Tibial artery (tissue), 4 donors: Measurements from ENCODE around the gene PHOSPHO2.

Experiments used
- DNase-seq, 2 donors: peaks; one replicate each; pipeline ENCODE4 v3.0.0-alpha.2; 2019
- H3K27ac ChIP-seq, 2 donors: fragments of 200-600 bp; sonication (generic) in 1 of 2; 1 replicate in 1 of 2; 2 replicates in 1 of 2; pipeline ENCODE4 v1.5.1; 2018 to 2019; ENCODE audit warnings: mild to moderate bottlenecking in 1 of 2
- H3K27me3 ChIP-seq, 2 donors: fragments of 200-600 bp; sonication (generic) in 1 of 2; one replicate each; pipeline versions ENCODE4 v1.5.1 to v1.6.0; 2016 to 2019
- H3K36me3 ChIP-seq, 3 donors: fragments of 200-600 bp; sonication (generic) in 2 of 3; one replicate each; pipeline ENCODE4 v1.5.1; 2016 to 2019; ENCODE audit warnings: mild to moderate bottlenecking in 2 of 3
- H3K4me1 ChIP-seq, 4 donors: fragments of 200-600 bp; sonication (generic) in 2 of 4; 1 replicate in 3 of 4; 2 replicates in 1 of 4; pipeline ENCODE4 v1.5.1; 2016 to 2019
- H3K4me3 ChIP-seq, 2 donors: fragments of 200-600 bp; sonication (generic) in 1 of 2; 1 replicate in 1 of 2; 2 replicates in 1 of 2; pipeline ENCODE4 v1.5.1; 2018 to 2019; ENCODE audit warnings: mild to moderate bottlenecking in 2 of 2
- H3K9me3 ChIP-seq, 3 donors: fragments of 200-600 bp; sonication (generic) in 1 of 3; one replicate each; pipeline ENCODE4 v1.5.1; 2016 to 2019
- intact Hi-C: fragments of 100-400 bp; cut with DNase I; formaldehyde crosslinking; loops from one replicate; pipeline ENCODE4 v1.15.0; 2023; ENCODE audit warnings: low total_unique reads
- TF ChIP-seq, protein P1 (sequence below), 2 experiments: fragments of 200-600 bp in 1 of 2; fragments of 450-650 bp in 1 of 2; IDR thresholded peaks; one replicate each; pipeline ENCODE4 v1.5.1; 2017 to 2019; ENCODE audit warnings: antibody characterized with exemption in 2 of 2, mild to moderate bottlenecking in 1 of 2, moderate library complexity in 1 of 2

PHOSPHO2 gene

GRCh38 chr2:169739351-169739750 lies 45.1 kb downstream of the PHOSPHO2 start:
- Histone ChIP-seq H3K9me3 (no peaks in the 10 kb centered on the region), H3K4me3 (no peak overlapping the region), H3K27me3 (no peaks in the 10 kb centered on the region), H3K36me3 (peaks cover 0 to 10% (median 4%) of the 10 kb centered on the region in 3 donors), H3K4me1 (peaks cover 0 to 36% (median 7%) of the 10 kb centered on the region in 4 donors), H3K27ac (no peak overlapping the region)
- intact Hi-C loops: no loop called here
- TF ChIP-seq, protein P1, sequence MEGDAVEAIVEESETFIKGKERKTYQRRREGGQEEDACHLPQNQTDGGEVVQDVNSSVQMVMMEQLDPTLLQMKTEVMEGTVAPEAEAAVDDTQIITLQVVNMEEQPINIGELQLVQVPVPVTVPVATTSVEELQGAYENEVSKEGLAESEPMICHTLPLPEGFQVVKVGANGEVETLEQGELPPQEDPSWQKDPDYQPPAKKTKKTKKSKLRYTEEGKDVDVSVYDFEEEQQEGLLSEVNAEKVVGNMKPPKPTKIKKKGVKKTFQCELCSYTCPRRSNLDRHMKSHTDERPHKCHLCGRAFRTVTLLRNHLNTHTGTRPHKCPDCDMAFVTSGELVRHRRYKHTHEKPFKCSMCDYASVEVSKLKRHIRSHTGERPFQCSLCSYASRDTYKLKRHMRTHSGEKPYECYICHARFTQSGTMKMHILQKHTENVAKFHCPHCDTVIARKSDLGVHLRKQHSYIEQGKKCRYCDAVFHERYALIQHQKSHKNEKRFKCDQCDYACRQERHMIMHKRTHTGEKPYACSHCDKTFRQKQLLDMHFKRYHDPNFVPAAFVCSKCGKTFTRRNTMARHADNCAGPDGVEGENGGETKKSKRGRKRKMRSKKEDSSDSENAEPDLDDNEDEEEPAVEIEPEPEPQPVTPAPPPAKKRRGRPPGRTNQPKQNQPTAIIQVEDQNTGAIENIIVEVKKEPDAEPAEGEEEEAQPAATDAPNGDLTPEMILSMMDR (IDR thresholded peaks at IDR 0.05): no peak
- no peak for DNase-seq

DNA sequence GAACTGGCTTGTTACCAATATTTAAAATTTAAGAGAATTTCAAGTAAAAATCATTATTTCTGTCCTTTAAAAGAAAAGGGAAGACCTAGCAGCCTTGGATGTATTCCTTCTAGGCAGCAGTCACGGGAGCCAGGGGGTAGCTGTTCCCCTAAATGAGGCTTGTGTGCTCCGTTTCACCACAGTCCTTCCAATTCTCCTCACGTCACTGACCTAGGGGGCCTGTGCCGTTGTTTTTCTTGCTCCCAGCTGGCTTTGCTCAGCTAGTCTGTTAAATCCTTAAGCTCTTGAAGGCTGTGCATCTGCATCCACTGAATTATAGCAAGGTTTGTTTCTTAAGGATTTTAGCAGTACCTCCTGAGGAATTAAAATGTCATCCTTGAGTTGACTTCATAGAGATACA lies 49.3 kb downstream of the PHOSPHO2 start:
- no peak overlapping the region for H3K27ac ChIP-seq
- peaks cover 0 to 13% (median 4%) of the 10 kb centered on the region in 3 donors for H3K36me3 ChIP-seq
- no peaks in the 10 kb centered on the region for H3K27me3 ChIP-seq
- no peak for DNase-seq
- TF ChIP-seq, protein P1 (IDR thresholded peaks at IDR 0.05): no peak
- H3K9me3 ChIP-seq: no peaks in the 10 kb centered on the region
- H3K4me1 ChIP-seq: no peaks in the 10 kb centered on the region
- no peak overlapping the region for H3K4me3 ChIP-seq
- intact Hi-C loops: no loop called here

DNA sequence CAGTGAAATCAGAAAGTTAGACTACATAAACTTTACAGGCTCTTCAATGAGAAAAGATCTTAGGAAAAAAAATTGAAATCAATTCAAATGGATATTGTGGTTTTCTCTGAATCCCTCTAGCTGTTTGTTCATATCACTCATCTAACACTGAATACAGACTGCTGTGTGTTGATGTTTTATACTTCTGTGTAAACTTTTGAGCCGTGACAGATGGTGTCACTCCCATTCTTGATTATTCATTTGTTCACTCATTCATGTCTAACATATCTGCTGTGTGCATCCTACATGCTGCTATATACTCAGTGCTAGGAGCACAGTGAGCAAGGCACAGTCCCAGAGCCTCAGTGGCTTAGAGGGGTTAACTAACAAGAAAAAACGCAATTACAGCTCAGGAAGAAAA lies 52.0 kb downstream of the PHOSPHO2 start:
- H3K9me3 ChIP-seq: no peaks in the 10 kb centered on the region
- no peak overlapping the region for H3K4me3 ChIP-seq
- H3K36me3 ChIP-seq: peaks cover 0 to 13% (median 4%) of the 10 kb centered on the region in 3 donors
- no peaks in the 10 kb centered on the region for H3K4me1 ChIP-seq
- intact Hi-C loops: no loop called here
- H3K27ac ChIP-seq: no peak overlapping the region
- H3K27me3 ChIP-seq: no peaks in the 10 kb centered on the region
- DNase-seq: no peak
- TF ChIP-seq, protein P1 (IDR thresholded peaks at IDR 0.05): no peak

DNA sequence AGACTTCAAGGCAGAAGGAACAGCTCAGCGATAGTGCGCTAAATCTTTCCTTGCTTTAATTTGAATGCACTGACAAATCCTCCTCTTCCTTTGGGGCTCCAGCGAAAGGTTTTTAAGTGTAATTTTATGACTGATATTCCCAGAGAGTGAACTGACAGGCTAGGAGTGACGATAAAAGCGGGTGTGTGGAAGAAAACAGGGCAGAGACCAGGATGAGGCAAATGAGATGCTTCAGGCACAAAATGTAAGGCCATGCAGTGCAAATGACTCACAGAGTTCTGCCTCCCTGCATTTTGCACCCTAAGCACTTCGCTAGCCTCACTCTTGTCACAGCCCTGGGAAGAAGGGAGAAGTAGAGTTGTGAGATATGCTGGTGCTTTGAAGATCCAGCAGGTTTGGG lies 54.0 kb downstream of the PHOSPHO2 start:
- DNase-seq: no peak
- Histone ChIP-seq H3K27me3 (no peaks in the 10 kb centered on the region), H3K4me1 (no peaks in the 10 kb centered on the region), H3K4me3 (no peak overlapping the region), H3K9me3 (no peaks in the 10 kb centered on the region), H3K27ac (no peak overlapping the region), H3K36me3 (peaks cover 0 to 6% (median 0%) of the 10 kb centered on the region in 3 donors)
- intact Hi-C loops: no loop called here
- TF ChIP-seq, protein P1 (IDR thresholded peaks at IDR 0.05): no peak
